ENCODE results near the gene LTBP3.

The LTBP3 gene

DNA sequence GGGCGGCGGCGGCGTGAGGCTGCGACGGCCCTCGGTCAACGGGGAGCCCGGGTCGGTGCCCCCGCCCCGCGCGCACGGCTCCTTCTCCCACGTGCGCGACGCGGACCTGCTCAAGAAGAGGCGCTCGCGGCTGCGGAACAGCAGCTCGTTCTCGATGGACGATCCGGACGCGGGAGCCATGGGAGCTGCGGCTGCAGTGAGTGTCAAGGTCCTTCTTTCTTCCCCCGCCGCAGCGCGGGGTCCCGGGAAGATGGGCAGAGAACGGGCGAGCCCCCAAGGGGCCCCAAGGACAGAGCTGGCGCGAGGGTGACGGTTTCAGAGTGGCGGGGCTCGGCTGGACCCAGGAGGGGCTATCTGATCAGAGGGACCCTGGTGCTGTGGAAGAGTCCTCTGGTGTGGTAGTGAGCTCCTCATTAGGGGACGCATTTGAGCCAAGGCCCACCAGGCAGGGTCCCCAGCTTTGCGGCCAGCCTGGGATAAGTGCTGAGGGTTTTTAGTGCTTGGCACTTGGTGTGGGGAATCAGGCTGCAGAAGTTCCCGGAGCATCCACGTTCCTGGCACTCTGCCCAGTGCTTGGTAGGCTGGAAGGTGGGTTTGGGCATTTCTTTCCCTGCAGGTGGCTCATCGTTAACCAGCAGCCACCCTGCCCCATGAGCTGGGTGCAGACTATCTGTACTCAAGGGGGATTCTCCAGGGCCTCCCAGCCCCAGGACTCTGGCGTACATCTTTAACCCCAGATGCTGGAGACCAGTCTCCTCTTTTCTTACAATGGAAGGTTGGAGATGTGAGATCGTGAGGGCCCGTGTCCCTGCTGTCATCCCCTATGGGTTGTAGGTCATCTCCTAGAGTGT lies 27.5 kb upstream of the LTBP3 start:
- DNase-seq (ENCODE audit: low read depth): no peak

DNA sequence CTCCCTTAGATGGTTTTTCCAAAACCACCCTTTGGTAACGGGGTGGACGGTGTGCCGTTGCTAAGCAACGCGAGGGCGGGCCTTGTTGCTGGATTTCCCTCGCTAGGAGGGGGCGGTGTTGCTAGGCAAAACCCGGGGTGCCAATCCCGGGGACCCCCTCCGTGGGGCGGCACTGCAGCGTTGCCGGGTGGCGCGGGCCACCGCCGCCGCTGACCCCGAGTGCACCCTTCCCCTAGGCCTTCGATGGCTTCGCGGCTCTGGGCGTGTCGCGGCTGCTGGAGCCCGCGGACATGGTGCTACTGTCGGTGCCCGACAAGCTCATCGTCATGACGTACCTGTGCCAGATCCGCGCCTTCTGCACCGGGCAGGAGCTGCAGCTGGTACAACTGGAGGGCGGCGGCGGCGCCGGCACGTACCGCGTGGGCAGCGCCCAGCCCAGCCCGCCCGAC lies 26.6 kb upstream of the LTBP3 start:
- DNase-seq (ENCODE audit: low read depth): no peak

DNA sequence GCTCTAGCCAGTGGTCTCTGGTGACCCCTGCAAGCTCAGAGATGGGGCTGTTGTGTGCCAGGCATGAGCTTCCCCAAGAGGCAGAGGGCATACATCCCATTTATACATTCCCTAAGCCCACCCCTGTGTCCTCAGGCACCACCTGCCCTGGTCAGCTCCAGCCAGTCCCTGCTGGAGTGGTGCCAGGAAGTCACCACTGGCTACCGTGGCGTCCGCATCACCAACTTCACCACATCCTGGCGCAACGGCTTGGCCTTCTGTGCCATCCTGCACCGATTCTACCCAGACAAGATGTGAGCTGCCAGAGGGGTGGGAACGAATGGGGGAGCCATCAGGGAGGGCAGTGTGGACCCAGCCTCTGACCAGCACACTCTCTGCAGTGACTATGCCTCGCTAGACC lies 25.9 kb upstream of the LTBP3 start:
- no peak for DNase-seq (ENCODE audit: low read depth)

DNA sequence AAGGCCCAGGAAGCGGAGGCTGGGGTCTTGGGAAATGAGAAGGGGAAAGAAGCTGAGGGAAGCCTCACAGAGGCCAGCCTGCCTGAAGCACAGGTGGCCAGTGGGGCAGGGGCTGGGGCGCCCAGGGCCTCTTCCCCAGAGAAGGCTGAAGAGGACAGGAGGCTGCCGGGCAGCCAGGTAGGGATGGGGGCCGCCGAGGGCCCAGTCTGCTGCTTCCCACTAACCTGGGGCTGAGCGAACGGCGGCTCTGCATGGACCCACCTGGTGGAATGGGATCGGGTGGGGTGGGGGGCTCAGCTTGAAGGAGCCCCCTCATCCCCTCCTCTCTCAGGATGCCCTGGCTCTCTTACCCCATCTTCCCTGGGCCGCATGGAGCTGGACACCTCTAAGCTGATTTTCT lies 25.4 kb upstream of the LTBP3 start:
- DNase-seq (ENCODE audit: low read depth): no peak

DNA sequence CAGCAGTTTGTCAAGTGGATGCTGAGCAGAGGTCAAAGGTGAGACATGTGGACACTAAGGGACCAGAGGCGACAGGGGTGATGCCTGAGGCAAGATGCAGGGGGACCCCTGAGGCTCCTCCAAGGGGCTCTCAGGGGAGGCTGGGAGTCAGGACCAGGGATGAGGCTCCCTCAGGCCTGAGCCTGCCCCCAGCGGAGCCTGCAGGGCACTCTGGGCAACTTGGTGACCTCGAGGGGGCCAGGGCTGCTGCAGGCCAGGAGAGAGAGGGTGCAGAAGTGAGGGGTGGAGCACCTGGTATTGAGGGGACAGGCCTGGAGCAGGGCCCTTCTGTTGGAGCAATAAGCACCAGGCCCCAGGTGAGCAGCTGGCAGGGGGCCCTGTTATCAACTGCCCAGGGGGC lies 23.8 kb upstream of the LTBP3 start:
- DNase-seq (ENCODE audit: low read depth): no peak

DNA sequence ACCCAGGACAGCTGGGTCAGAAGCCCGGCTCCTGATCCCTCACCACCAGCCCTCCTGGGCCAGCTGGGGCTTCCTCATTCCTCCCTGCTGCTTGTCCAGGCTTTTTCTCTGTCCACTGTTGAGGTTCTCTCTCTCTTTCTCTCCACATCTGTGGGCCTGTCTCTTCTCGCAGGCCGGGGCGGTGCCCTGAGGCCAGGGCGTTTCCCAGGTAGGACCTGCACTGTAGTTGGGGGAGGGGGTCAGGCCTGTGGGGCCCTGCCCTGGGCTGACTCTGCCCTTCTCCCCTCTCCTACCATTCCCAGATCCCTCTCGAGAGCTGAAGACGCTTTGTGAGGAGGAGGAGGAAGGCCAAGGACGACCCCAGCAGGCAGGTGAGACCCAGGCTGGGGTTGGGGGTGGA lies 22.6 kb upstream of the LTBP3 start:
- no peak for DNase-seq (ENCODE audit: low read depth)

DNA sequence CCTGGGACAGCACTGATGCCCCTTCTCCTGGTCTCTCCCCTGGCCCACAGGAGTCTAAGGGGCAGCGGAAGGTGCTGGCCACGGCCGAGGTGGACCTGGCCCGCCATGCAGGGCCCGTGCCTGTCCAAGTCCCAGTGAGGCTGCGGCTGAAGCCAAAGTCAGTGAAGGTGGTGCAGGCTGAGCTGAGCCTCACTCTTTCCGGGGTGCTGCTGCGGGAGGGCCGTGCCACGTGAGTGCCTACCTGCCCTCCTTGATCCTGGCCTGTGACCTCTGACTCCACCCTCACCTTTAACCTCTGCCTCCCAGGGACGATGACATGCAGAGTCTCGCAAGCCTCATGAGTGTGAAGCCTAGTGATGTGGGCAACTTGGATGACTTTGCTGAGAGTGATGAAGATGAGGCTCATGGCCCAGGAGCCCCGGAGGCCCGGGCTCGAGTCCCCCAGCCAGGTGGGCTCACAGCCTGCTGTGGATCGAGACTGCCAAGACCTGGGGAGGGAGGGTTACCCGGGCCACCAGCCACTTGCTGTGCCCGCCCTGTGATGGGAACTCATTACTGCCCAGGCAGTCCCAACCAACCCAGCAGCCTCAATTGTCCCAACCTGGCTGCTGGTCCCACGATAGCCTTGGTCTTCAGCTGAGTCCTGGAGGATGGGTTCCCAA lies 22.0 kb upstream of the LTBP3 start:
- no peak for DNase-seq (ENCODE audit: low read depth)

DNA sequence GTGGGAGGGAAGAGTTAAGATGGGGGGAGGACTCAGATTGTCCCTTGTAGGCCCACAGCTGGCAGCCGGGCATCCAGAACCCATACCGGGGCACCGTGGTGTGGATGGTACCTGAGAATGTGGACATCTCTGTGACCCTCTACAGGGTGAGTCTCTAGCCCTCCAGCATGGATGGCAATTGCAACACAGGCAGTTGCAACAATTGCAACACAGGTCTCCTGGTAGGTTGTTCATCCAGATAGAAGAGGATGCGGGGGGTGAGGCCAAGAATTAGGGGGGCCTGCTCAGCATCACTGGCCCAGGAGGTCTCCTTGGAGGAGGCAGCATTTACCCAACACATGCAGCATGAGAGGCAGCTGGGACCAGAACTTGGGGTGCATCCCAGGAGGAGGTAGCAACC lies 21.1 kb upstream of the LTBP3 start:
- no peak for DNase-seq (ENCODE audit: low read depth)

DNA sequence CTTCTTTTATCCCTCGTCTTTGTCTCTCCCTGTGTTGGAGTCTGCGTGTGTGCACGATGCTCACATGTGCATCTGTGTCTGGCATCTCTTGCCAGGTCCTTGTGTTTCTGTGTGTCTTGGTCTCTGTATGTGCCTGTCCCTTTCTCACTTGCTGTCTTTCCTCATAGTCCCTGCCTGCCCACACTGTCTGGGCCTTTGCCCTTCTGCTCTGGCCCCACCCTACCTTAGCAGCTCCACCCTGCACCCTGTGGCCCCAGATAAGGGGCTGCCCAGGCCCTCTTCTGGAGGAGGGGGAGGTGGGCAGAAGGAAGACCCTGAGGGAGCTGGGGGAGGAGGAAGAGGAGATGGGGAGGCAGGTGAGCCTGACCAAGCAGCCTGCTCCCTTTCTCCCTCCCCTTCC lies 20.5 kb upstream of the LTBP3 start:
- DNase-seq (ENCODE audit: low read depth): no peak

DNA sequence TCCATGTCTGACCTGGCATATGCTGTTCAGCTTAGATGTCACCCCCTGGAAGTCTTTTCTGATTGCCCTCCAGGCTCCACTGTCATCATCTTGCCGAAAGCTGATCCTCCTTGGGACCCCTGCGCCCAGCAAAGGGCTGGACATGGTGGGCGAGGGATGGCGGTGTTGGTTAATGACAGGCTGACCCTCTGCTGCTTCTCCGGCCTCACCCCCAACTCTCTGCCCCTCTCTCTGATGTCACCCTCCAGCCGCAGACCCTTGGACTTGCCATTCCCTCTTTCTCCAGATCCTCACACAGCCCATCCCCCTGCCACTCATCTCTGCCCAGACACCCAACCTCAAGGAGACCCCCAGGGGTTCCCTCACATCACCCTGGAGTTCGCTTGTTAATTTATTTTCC lies 20.0 kb upstream of the LTBP3 start:
- no peak for DNase-seq (ENCODE audit: low read depth)

DNA sequence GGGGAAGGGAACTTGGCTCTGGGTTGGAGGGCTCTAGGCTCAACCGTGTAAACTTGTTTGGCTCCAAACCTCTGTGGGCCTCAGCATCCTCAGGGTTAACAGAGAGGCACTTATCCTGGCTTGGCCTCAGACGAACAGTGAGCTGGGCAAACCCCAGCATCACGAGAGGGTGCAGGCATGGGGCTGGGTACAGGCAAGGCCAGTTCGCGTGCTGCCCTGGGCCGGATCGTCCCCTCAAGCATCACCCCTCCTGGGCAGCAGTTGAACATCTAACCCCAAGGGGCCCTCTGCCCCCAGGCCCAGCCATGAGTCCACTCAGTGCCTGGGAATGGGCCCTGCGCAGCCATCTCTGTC lies 19.6 kb upstream of the LTBP3 start:
- no peak for DNase-seq (ENCODE audit: low read depth)

DNA sequence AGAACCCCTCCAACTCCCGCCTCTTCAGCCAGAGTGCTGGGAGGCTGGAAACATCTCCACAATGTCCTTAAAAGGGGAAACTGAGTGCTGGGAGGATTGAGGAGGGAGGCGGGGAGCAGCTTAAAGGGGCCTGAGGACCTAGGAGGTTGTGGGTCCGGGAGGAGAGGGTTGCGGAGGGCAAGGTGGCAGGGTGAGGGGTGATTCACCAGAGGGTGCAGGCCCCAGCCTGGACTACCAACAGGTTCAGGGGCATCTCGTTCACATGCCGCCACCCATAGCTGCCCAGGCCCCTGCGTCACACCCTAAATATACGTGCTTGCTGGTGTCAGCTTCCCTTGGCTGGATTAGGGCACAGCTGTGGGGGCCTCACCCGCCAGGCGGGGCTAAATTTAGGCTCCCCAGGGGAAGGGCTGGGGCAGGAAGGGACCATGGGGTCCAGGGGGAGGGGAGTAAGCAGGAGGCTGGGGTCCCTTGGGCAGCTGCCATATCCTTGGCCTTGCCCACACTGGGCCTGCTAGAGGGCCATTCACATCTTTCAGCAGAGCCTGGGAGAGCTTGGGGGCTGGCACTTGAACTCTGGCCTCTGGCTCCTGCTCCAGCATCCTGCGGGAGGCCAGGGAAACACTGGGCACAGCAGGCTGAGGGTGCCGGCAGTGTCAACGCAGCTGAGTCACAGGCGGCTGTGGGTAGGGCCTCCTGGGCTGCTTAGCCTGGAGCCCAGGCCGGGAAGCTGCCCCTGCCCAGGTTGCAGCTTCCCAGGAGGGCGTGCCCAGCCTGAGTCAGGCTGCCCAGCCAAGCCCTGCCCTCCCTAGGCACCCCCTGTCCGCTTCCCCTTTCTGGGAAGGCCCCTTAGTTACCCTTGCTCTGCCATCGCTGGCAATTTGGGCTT lies 19.0 kb upstream of the LTBP3 start:
- no peak for DNase-seq (ENCODE audit: low read depth)

DNA sequence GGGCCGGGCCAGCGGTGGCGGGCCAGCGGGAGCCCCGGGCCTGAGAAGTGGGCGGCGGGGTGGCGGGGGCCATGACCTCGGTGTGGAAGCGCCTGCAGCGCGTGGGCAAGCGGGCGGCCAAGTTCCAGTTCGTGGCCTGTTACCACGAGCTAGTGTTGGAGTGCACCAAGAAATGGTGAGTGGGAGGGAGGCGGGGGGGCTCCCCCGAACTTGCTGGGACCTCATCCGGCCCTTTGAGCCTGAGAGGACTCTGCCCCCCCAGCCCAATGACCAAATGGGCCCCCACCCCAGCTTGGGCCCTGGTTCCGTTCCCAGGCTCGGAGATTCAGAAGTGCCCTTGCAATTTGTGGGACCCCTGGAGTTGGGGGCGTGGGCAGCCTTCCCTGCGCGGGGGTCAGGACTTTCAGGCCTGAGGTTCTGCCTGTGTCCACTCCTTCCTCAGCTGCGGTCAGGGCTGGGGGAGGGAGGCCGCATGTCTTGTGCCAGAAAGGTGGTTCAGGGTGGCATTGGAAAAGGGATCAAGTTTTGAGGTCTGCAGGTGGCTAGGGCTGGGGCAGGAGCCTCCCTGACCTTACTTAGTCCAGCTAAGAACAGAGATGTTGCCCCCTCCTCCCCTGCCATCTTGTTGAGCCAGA lies 18.2 kb upstream of the LTBP3 start:
- no peak for DNase-seq (ENCODE audit: low read depth)

DNA sequence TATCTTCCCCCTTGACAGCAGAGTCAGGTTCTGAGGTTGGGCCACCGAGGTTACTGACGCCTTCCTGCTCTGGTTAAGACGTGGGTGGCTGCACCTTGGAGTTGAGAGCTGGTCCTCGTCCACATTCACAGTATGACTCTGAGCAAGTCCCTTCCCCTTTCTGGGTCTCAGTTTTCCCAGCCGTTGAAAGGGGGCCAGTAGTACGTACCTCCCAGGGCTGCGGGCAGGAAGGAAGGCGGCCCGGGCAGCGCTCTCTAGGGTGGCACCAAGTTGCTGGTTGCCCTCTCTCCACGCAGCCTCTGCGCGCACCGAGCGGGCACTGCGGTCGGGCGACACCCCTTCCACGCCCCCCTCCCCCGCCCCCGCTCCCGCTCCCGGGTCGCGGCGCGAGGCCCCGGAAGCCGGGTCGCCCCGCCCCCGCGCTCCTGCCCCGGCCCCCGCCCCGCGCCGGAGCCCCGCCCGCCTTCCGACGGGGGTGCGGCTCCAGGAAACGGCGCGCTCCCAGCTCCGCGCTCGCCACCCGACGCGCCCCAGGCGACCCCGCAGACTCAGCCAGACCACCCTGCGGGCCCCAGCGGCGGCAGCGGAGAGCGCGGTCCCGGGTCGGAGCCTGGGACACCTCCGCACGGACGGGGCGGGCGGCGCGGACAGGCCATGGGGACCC lies 17.5 kb upstream of the LTBP3 start, which contains the start of gene EHBP1L1:
TSS of gene EHBP1L1 (plus strand) at position 486 of the 664 bp plus-strand sequence. CDS start 250 bp downstream, outside the sequence.
- peak; percentile 73 for DNase-seq (ENCODE audit: low read depth)

DNA sequence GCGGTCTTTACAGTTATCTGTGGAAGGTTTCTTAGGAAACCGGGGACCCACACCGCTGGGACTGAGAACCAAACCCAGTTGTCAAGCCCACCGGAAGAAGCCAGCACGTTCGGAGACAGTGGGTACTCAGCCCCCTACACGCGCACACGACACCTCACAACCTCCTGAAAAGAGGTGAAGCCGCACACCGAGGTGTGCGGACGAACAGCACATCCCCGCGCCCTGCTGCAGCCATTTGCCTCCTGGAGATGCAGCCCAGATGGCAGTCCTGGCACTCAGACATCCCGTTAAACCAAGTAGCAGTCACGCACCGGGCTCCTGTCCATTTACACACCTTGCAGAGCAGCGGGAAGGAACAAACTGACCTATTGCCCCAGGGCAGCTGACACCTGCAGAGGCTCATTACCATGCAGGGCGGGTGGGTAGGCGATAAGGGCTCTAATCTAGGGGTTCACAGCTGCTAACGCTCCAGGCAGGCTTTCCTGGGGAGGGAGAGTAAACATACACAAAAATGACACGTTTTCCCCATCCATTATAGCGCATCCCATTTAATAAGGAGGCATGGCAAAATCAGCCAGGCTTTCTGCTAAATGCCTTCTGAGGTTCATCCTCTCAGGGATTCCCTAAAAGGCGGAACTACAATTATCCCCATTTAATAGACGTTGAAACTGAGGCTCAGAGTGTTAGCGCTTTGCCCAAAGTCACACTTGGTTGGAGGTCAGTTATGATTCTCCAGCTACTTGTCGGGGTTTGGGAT lies 16.8 kb upstream of the LTBP3 start:
- DNase-seq (ENCODE audit: low read depth): no peak

DNA sequence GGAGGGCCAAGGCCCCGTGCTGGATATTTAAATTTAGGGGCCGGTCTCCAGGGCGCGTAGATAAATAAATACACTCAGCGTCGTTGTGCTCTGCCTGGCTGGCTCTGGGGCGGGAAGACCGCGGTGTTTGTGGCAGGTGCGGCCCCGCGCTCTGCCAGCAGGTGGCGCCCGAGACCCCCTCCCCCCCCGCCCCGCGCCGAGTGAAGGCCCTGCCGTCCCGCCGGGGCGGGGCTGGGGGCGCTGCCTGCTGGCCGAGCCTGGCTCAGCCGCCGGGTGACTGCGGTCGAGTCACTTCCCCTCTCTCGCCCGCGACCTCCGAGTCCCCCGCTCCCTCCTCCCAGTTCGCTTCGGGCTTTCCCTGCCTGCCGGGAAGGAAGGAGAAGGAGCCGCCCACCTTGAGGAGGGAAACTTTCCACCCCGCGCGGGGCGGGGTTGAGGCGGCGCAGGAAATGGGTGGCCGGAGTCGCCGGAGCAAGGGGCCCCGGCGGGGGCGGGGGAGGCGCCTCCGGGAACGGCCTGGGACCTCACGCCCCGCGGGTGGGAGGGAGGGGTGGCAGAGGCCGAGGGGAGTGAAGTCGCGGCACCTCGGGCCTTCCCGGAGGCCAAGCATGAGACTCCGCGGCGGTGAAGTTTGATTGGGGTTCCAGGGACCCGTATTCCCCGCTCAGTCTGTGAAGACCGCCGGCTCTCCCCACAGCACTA lies 16.1 kb upstream of the LTBP3 start:
- DNase-seq (ENCODE audit: low read depth): peak; percentile 78

DNA sequence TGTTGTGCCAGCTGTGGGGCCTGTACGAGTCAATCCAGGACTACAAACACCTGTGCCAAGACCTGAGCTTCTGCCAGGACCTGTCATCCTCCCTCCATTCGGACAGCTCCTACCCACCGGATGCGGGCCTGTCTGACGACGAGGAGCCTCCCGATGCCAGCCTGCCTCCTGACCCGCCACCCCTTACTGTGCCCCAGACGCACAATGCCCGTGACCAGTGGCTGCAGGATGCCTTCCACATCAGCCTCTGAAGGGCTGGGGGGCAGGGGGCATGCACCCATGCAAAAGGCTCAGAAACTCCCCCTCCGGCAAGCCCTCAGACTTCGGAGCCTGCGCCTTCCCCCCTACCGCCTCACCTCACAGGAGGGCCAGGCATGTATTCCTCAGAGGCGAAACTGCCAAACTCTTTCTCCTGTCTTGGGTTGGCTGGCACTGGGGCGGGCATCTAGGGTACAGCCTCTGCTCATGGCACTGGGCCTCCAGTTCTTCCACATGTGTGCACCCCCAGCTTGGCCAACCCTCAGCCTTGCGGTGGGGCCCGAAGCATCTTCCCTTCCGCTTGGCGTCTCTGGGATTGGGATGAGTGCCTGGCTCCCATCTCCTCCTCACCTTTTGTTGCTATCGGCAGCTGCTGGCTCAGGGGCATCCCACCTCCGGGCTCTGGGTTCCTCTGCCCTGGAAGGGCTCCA lies 15.4 kb upstream of the LTBP3 start:
- DNase-seq (ENCODE audit: low read depth): no peak

DNA sequence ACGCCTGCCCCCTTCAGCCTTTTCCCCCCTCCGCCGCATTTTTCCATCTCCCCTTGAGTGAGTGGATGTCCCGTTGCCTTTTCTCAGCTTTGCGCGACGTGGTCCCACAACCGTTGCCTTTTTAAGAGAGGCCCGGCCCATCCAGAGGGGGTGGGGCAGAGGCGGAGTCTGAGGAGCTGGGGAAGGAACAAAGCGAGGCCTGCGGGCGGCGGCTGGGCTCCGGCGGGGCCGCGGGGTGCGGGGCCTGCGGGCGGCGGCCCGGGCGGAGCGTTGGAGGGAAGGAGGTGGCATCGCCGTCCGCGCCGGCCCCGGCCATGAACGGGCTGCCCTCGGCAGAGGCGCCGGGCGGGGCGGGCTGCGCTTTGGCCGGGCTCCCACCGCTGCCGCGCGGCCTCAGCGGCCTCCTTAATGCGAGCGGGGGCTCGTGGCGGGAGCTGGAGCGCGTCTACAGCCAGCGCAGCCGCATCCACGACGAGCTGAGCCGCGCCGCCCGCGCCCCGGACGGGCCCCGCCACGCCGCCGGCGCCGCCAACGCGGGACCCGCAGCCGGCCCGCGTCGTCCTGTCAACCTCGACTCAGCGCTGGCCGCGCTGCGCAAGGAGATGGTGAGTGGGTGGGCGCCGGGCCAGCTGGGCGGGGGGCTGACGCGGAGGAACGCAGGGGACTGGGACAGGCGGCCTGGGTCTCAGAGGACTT lies 14.3 kb upstream of the LTBP3 start, which contains the start of gene FAM89B:
TSS of gene FAM89B (plus strand) at position 183 of the 696 bp plus-strand sequence. CDS start at position 315, 132 bp downstream.
- peak; percentile 84 for DNase-seq (ENCODE audit: low read depth)

DNA sequence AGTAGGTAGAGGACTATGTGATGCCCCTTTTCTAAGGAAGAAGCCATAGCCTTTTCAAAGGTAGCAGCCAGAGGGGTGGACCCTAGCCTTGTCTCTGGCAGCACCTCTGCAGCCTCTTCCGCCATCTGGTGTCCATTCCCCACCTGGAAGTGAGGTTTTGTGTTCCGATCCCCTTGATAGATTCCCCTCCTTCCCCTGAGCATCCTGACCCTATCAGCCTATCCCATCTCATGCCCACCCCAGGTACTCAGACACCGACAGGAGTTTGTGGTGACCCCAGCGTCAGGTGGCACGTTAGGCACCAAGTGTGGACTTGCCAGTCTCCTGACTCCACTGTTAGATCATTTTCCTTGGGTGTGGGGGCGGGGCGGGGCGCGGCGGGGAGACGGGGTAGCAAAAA lies 13.8 kb upstream of the LTBP3 start:
- DNase-seq (ENCODE audit: low read depth): no peak
